ENCODE data around the gene NEU2. TPM values are rescaled to one million over a fixed set of nuclear protein-coding genes. Genes with fewer than 3 reads are reported as not detected.
"Not testable (repeated sequence)": the region's sequence is repeated elsewhere in the genome, so short reads cannot be mapped to it uniquely, and the experiment has no call there.

The NEU2 gene
- total and polyA plus RNA-seq, 5 experiments from 2014 or later: not detected

GRCh38 chr2:233063976-233064411 is 31.5 kb downstream of the NEU2 start:
- Mint-ChIP-seq H3K27ac (peak overlapping the region in 9 of 10 donors; percentile 65 to 99 (median 96)), H3K4me1 (peaks cover 32 to 76% (median 65%) of the 10 kb centered on the region in 4 donors)
- POLR2A ChIA-PET: interaction anchor here (0.9 to 2.4 kb wide), 5 partner anchors 9 to 26 kb away, joined by 3 to 11 read pairs (median 8); no protein-coding TSS in a partner anchor

GRCh38 chr2:233064530-233065199 is 32.2 kb downstream of the NEU2 start:
- H3K36me3 Mint-ChIP-seq: peaks cover 0 to 47% (median 11%) of the 10 kb centered on the region in 3 donors

More at GRCh38 chr2:233063976-233064411, 31.5 kb downstream of the NEU2 start:
- DNase-seq (no peak), ATAC-seq (no peak)
- peak overlapping the region; percentile 89 to 99 (median 94) for H3K4me3 Mint-ChIP-seq
- H3K27me3 Mint-ChIP-seq: no peaks in the 10 kb centered on the region
- no peaks in the 10 kb centered on the region for H3K9me3 Mint-ChIP-seq
- peaks cover 0 to 46% (median 9%) of the 10 kb centered on the region in 3 donors for H3K36me3 Mint-ChIP-seq

GRCh38 chr2:233065200-233065589 is 32.7 kb downstream of the NEU2 start:
- peak overlapping the region in 7 of 10 donors; percentile 36 to 95 (median 68) for H3K4me3 Mint-ChIP-seq
- H3K36me3 Mint-ChIP-seq: peaks cover 0 to 50% (median 16%) of the 10 kb centered on the region in 3 donors
- H3K27ac Mint-ChIP-seq: peak overlapping the region in 8 of 10 donors; percentile 32 to 85 (median 66)
- H3K4me1 Mint-ChIP-seq: peaks cover 30 to 76% (median 68%) of the 10 kb centered on the region in 4 donors
- H3K9me3 Mint-ChIP-seq, DNase-seq, H3K27me3 Mint-ChIP-seq, ATAC-seq: not testable (repeated sequence)
- POLR2A ChIA-PET: interaction anchor here (0.7 to 2.4 kb wide), 6 partner anchors 8 to 76 kb away, joined by 3 to 11 read pairs (median 6); no protein-coding TSS in a partner anchor

More at GRCh38 chr2:233064530-233065199, 32.2 kb downstream of the NEU2 start:
- ATAC-seq (no peak), DNase-seq (no peak)
- Mint-ChIP-seq H3K27ac (peak overlapping the region in 9 of 10 donors; percentile 32 to 85 (median 76)), H3K9me3 (no peaks in the 10 kb centered on the region), H3K4me1 (peaks cover 33 to 75% (median 68%) of the 10 kb centered on the region in 4 donors), H3K4me3 (peak overlapping the region; percentile 36 to 99 (median 91)), H3K27me3 (no peaks in the 10 kb centered on the region)
- POLR2A ChIA-PET: interaction anchor here (0.7 to 2.4 kb wide), 7 partner anchors 9 to 77 kb away, joined by 3 to 11 read pairs (median 5); no protein-coding TSS in a partner anchor

- H3K4me3 Mint-ChIP-seq: peak overlapping the region in 4 of 10 donors; percentile 4 to 43 (median 14)
- peaks cover 0 to 57% (median 21%) of the 10 kb centered on the region in 3 donors for H3K36me3 Mint-ChIP-seq
- peak overlapping the region in 5 of 10 donors; percentile 10 to 55 (median 34) for H3K27ac Mint-ChIP-seq
- no peaks in the 10 kb centered on the region for H3K9me3 Mint-ChIP-seq
- POLR2A ChIA-PET: interaction anchor here (1.3 to 2.4 kb wide), 2 partner anchors 10 to 33 kb away, joined by 3 to 8 read pairs; no protein-coding TSS in a partner anchor
- ATAC-seq: no peak
- peaks cover 30 to 84% (median 73%) of the 10 kb centered on the region in 4 donors for H3K4me1 Mint-ChIP-seq
- no peak for DNase-seq
- no peaks in the 10 kb centered on the region for H3K27me3 Mint-ChIP-seq
These were observed 33.5 kb downstream of the NEU2 start for GRCh38 chr2:233065954-233066470.

- POLR2A ChIA-PET: interaction anchor here (1.2 to 3.3 kb wide), 2 partner anchors 8 to 31 kb away, joined by 3 to 18 read pairs; partner anchors contain the start of gene INPP5D
- peaks cover 0 to 5% (median 2%) of the 10 kb centered on the region in 9 donors for H3K9me3 Mint-ChIP-seq
- no peak for DNase-seq
- ATAC-seq: no peak
- no peaks in the 10 kb centered on the region for H3K27me3 Mint-ChIP-seq
- peak overlapping the region in 6 of 10 donors; percentile 9 to 62 (median 34) for H3K4me3 Mint-ChIP-seq
- H3K27ac Mint-ChIP-seq: peak overlapping the region in 8 of 10 donors; percentile 1 to 93 (median 76)
- peaks cover 17 to 79% (median 60%) of the 10 kb centered on the region in 4 donors for H3K4me1 Mint-ChIP-seq
- H3K36me3 Mint-ChIP-seq: peaks cover 7 to 66% (median 29%) of the 10 kb centered on the region in 3 donors
These were observed 36.4 kb downstream of the NEU2 start for GRCh38 chr2:233068762-233069418.

GRCh38 chr2:233072838-233073237 is 40.4 kb downstream of the NEU2 start:
- Mint-ChIP-seq H3K27ac (peak overlapping the region in 6 of 10 donors; percentile 34 to 76 (median 59)), H3K27me3 (no peaks in the 10 kb centered on the region), H3K4me1 (peaks cover 14 to 48% (median 35%) of the 10 kb centered on the region in 4 donors), H3K9me3 (peaks cover 0 to 5% (median 2%) of the 10 kb centered on the region in 9 donors), H3K4me3 (peak overlapping the region in 1 of 10 donors; percentile 20), H3K36me3 (peaks cover 7 to 36% (median 20%) of the 10 kb centered on the region in 3 donors)
- DNase-seq (no peak), ATAC-seq (no peak)
- POLR2A ChIA-PET: interaction anchor here (0.6 to 2.6 kb wide), 2 partner anchors 9 to 1969 kb away, joined by 3 to 11 read pairs; no protein-coding TSS in a partner anchor

- H3K27me3 Mint-ChIP-seq: no peaks in the 10 kb centered on the region
- H3K9me3 Mint-ChIP-seq: peaks cover 0 to 5% (median 2%) of the 10 kb centered on the region in 9 donors
- H3K4me1 Mint-ChIP-seq: peaks cover 10 to 48% (median 35%) of the 10 kb centered on the region in 4 donors
- POLR2A ChIA-PET: interaction anchor here (0.7 to 2.6 kb wide), 2 partner anchors 10 to 14 kb away, joined by 3 to 11 read pairs; partner anchors contain the start of gene INPP5D
- peaks cover 7 to 25% (median 20%) of the 10 kb centered on the region in 3 donors for H3K36me3 Mint-ChIP-seq
- no peak overlapping the region for H3K27ac Mint-ChIP-seq
- H3K4me3 Mint-ChIP-seq: no peak overlapping the region
- no peak for ATAC-seq
- DNase-seq: no peak
These were observed 41.6 kb downstream of the NEU2 start for GRCh38 chr2:233074106-233074505.

- no peak overlapping the region for H3K4me3 Mint-ChIP-seq
- no peak for DNase-seq
- H3K36me3 Mint-ChIP-seq: peaks cover 7 to 26% (median 14%) of the 10 kb centered on the region in 3 donors
- POLR2A ChIA-PET: interaction anchor here (0.7 to 10.8 kb wide), 8 partner anchors 9 to 175 kb away, joined by 3 to 175 read pairs (median 6); partner anchors contain the start of gene INPP5D
- H3K27ac Mint-ChIP-seq: no peak overlapping the region
- peak; percentile 47 to 62 for ATAC-seq
- peaks cover 0 to 5% (median 2%) of the 10 kb centered on the region in 9 donors for H3K9me3 Mint-ChIP-seq
- no peaks in the 10 kb centered on the region for H3K27me3 Mint-ChIP-seq
- H3K4me1 Mint-ChIP-seq: peaks cover 18 to 48% (median 36%) of the 10 kb centered on the region in 4 donors
These were observed 42.9 kb downstream of the NEU2 start for GRCh38 chr2:233075141-233075965.

- ATAC-seq (peak; percentile 80 to 86), DNase-seq (peak in 5 of 10 donors; percentile 38 to 67 (median 63))
- Mint-ChIP-seq H3K27me3 (no peaks in the 10 kb centered on the region), H3K36me3 (peaks cover 7 to 24% (median 11%) of the 10 kb centered on the region in 3 donors), H3K4me1 (peaks cover 22 to 49% (median 38%) of the 10 kb centered on the region in 4 donors), H3K4me3 (no peak overlapping the region), H3K9me3 (peaks cover 0 to 5% (median 2%) of the 10 kb centered on the region in 9 donors), H3K27ac (no peak overlapping the region)
- POLR2A ChIA-PET: interaction anchor here (0.7 to 10.8 kb wide), 8 partner anchors 8 to 174 kb away, joined by 3 to 175 read pairs (median 6); partner anchors contain the start of gene INPP5D
These were observed 43.5 kb downstream of the NEU2 start for GRCh38 chr2:233075966-233076339.

GRCh38 chr2:233076749-233077148 is 44.3 kb downstream of the NEU2 start:
- Mint-ChIP-seq H3K27ac (peak overlapping the region in 1 of 10 donors; percentile 53), H3K9me3 (peaks cover 0 to 2% (median under 1%) of the 10 kb centered on the region in 9 donors), H3K36me3 (peaks cover 3 to 18% (median 8%) of the 10 kb centered on the region in 3 donors), H3K27me3 (no peaks in the 10 kb centered on the region), H3K4me3 (no peak overlapping the region), H3K4me1 (peaks cover 27 to 54% (median 44%) of the 10 kb centered on the region in 4 donors)
- POLR2A ChIA-PET: interaction anchor here (0.9 to 10.8 kb wide), 4 partner anchors 12 to 37 kb away, joined by 3 to 175 read pairs (median 6); partner anchors contain the start of gene INPP5D
- DNase-seq (peak in 2 of 10 donors; percentile 29 to 53), ATAC-seq (no peak)

- ATAC-seq: peak in 1 of 2 donors; percentile 9
- Mint-ChIP-seq H3K4me1 (peaks cover 42 to 72% (median 68%) of the 10 kb centered on the region in 4 donors), H3K9me3 (no peaks in the 10 kb centered on the region)
These were observed 47.0 kb downstream of the NEU2 start for GRCh38 chr2:233079473-233079877.

More at GRCh38 chr2:233079473-233079877, 47.0 kb downstream of the NEU2 start:
- no peaks in the 10 kb centered on the region for H3K27me3 Mint-ChIP-seq
- DNase-seq: peak in 3 of 10 donors; percentile 32 to 46 (median 46)
- H3K36me3 Mint-ChIP-seq: peaks cover 0 to 31% (median 3%) of the 10 kb centered on the region in 3 donors
- POLR2A ChIA-PET: interaction anchor here (1.3 to 10.8 kb wide), 3 partner anchors 10 to 20 kb away, joined by 3 to 175 read pairs (median 36); partner anchors contain the start of gene INPP5D
- peak overlapping the region; percentile 71 to 92 (median 80) for H3K4me3 Mint-ChIP-seq
- peak overlapping the region in 9 of 10 donors; percentile 88 to 98 (median 93) for H3K27ac Mint-ChIP-seq
